WI38 (cell line): ENCODE data around the gene KCNJ18.
"Not testable (repeated sequence)": the region's sequence is repeated elsewhere in the genome, so short reads cannot be mapped to it uniquely, and the experiment has no call there.

Experiments used
- H3K4me3 ChIP-seq: 2 replicates; pipeline ENCODE4 v1.5.1; 2011; ENCODE audit warnings: low read depth, mild to moderate bottlenecking, control low read depth, low read length
- CTCF ChIP-seq: IDR thresholded peaks from 2 replicates; pipeline ENCODE4 v1.5.1; 2012; ENCODE audit warnings: low read depth, mild to moderate bottlenecking, control low read depth, low read length

KCNJ18 gene

GRCh38 chr17:21677911-21678310 is 14.4 kb upstream of the KCNJ18 start:
- no peak for TF ChIP-seq CTCF
- no peak overlapping the region for H3K4me3 ChIP-seq

GRCh38 chr17:21678393-21679081 is 13.8 kb upstream of the KCNJ18 start:
- no peak overlapping the region for H3K4me3 ChIP-seq
- TF ChIP-seq CTCF: no peak

- H3K4me3 ChIP-seq: no peak overlapping the region
- no peak for TF ChIP-seq CTCF
Observed at GRCh38 chr17:21679256-21680146, 12.8 kb upstream of the KCNJ18 start.

- no peak overlapping the region for H3K4me3 ChIP-seq
- TF ChIP-seq CTCF: no peak
Observed at GRCh38 chr17:21680366-21680765, 12.0 kb upstream of the KCNJ18 start.

GRCh38 chr17:21680850-21681351 is 11.4 kb upstream of the KCNJ18 start:
- H3K4me3 ChIP-seq: not testable (repeated sequence)

- H3K4me3 ChIP-seq: not testable (repeated sequence)
Observed at GRCh38 chr17:21681576-21681975, 10.7 kb upstream of the KCNJ18 start.

GRCh38 chr17:21682130-21682529 is 10.2 kb upstream of the KCNJ18 start:
- not testable (repeated sequence) for H3K4me3 ChIP-seq

- not testable (repeated sequence) for H3K4me3 ChIP-seq
Observed at GRCh38 chr17:21683142-21683712, 9.1 kb upstream of the KCNJ18 start.

GRCh38 chr17:21683897-21684296 is 8.4 kb upstream of the KCNJ18 start:
- not testable (repeated sequence) for H3K4me3 ChIP-seq

- H3K4me3 ChIP-seq: not testable (repeated sequence)
Observed at GRCh38 chr17:21684384-21684783, 7.9 kb upstream of the KCNJ18 start.

GRCh38 chr17:21685061-21685795 is 7.1 kb upstream of the KCNJ18 start:
- not testable (repeated sequence) for H3K4me3 ChIP-seq
